Measurements from ENCODE around the gene ANKRD6.

ANKRD6 gene

GRCh38 chr6:89566930-89567629 lies 134.1 kb downstream of the ANKRD6 start:
- DNase-seq, result no peak

- no peak for DNase-seq
Observed at GRCh38 chr6:89567630-89568390, 134.9 kb downstream of the ANKRD6 start.

DNA sequence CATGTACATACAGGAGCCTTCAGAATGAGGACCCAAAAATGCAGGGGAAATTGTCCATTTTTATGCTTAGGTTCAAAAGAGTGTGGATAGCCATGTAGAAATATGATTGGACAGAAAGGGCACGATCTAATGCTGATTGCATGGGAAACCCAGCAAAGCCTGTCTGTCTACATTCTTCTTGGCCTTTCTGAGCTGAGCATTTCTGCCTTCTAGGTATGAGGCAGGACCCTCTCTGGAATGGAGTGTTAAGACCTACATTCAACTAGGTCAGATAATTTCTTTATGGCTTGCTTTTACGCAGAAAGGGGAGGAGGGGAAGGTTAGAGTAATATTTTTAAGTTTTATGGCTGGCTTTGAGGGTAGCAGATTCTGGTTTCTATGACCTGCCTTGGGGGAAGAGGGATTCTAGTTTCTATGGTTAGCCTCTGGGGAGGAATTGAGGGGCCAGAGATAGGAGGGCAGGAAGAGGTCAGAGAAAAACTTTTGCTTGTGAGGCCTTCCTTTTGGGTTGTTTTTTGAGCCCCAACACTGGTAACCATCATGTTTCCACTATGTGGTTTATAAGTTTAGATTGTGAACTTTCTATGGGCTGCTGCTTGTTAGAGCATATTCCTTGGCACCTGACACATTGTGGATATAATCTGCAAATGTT lies 142.1 kb downstream of the ANKRD6 start:
- no peak for DNase-seq

DNA sequence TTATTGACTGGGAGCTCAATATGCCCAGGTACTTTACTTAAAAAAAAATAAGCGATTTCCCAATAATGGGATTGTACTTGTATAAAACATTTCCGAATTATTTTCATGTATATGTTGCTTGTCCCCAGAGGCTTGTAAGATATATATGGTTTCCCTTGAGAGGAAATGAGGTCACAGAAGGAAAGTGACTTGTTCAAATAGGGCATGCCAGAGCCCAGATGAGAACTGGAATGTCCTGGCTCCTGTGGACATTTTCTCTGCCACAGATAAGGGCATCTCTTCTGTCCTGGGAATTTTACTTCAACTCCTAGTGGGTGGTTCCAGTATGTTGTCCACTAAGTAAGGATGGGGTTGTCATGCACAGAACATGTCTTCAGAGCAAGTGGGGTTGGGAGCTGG lies 142.6 kb downstream of the ANKRD6 start:
- DNase-seq, result no peak

DNA sequence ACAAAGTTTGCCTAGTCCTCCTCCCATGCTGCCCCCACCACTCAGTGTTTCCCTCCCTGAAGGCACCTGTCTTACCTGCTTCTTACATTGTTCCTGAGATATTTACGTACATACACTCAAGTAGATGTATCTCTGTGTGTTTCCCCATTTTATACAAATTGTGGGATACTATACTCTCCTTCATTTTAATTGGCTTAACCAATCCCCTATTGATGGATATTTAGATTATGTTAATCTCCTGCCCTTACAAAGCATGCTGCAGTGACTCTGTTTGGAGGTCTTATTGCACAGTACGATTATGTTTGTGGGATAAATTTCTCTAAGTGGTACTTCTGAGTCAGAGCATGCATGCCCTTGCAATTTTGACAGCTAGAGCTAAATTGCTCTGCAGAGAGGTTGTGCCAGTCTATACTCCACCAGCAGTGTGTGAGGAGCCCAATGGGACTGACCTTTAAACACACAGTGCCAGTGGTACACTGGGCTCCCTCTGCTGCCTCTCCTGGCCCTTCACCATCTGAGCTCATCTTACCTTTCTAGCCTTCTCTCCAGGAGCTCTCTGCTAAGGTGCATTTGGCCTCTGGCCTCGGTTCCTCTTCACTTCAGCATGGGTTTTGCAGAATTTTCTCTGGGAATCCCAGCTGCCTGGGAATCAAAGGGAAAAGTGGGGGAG lies 148.2 kb downstream of the ANKRD6 start:
- no peak for DNase-seq

DNA sequence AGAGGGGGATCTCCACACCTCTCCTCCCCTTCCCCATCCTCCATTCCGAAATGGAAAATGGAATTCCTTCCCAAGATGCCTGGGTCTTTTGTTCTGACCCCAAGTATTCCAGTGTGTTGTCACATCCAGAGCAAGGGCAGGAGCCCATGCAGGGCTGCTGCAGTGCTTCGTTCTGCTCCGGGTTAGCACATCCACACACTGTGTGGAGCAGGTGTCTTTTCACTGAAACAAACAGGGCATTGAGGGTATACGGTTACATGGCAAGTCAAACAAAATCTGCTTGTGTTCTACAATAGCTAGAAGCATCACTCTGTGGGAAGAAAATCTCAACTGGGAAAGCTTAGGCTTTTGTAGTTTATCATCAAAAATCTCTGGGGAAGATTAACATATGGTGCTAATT lies 148.7 kb downstream of the ANKRD6 start:
- no peak for DNase-seq

- DNase-seq, result no peak
Observed at GRCh38 chr6:89582669-89583325, 149.8 kb downstream of the ANKRD6 start.

DNA sequence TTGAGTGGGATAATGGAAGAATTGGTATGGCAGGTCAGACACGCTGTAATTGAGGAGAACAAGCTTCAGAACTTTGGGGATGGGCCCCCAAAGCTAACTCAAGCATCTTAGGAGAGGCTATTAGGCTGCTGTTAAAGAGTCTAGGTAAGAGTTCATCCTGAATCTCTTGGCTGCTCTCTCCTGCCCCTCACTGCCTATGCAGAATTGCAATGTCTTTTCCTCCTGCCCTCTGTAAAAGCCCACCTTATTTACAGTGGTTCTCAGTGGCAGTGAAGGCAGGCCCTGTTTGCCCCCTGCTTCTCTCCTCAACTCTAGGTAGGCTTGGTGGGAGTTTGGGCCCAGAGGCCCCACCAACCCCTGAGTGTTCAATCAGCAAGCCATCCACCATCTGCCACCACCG lies 150.6 kb downstream of the ANKRD6 start:
- DNase-seq, result no peak

DNA sequence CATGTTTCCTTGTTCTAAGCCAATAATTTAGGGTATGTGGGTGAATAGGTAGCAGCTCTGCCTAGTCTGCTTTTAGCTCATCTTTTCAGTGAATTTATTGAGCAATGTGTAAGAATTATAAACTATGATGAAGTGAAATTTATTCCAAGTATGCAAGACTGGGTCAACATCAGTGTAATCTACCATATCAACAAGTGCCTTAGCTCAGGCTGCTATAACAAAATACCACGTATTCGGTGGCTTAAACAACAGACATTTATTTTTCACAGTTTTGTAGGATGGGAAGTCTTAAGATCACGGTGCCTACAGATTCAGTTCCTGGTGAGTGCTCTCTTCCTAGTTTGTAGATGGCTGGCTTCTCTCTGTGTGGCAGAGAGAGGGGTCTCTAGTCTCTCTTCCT lies 151.6 kb downstream of the ANKRD6 start:
- DNase-seq, result no peak

GRCh38 chr6:89585154-89585553 lies 152.2 kb downstream of the ANKRD6 start:
- no peak for DNase-seq

DNA sequence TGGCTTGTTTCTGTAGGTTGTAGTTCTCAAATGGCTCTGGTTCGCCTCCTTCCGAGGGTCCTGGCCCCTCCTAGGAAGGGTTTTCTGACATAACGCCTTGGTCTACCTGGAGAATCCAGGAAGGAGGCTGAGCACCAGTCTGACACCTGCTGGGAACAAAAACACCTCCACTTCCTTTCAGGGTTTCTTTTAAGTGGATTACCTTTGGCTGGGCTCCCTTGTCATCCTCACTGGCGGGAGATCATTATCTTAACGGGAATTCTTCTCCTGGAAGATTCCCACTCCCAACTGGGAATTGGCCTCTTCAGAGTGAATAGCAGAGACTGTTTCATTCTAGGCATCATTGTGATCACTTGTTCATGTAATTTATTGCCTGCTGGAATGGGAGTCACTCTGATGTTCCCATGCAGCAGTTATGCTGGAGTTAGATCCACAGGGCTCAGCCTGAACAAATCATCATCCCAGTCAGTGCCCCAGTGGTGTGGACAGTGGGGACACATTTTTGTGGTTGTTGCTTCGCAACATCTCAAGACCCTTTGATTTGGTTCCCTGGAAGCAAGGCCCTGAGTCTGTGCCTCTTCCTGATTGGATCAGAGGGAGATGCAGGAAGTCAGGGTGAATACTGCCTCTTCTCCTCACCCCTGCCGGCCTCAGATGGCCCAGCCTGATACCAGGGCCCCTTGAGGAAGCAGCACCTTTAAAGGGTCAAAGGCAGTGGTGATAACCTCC lies 156.5 kb downstream of the ANKRD6 start:
- DNase-seq, result no peak

DNA sequence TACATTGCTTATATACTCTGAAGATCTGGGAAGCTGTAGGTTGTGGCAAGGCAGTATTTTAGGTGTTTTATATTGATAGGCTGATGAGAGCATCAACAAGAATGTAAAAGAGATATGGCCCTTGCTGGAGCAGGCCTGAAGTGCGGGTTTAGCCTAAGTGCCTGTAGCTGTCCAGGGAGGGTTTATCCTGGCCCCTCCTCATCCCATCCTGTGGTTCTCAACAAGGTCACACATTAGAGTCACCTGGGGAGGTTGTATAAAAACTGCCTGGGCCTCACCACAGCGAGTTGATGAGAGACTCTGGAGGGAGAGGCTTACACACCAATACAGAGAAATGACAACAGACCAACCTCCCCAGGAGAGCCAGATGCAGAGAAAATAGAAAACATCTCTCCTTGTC lies 157.2 kb downstream of the ANKRD6 start:
- no peak for DNase-seq

GRCh38 chr6:89591745-89592144 lies 158.8 kb downstream of the ANKRD6 start:
- DNase-seq, result no peak

DNA sequence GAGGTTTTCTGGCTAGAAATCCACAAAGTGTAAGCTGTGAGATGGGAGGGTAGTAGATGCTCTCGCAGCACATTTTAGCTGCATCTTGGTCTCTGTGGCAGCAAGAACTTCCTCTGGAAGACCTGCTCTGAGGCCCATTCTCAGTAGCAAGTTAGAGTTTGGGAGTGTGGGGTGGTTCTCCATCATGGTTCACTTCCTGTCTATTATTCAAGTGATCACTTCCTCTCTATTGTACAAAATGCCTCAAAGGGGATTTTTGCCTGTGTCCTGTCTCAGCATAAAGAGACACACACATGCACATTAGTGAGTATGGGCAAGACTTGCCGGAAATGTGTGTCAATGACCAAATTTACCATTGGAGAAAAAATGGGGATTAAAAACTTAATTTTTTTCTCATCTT lies 163.1 kb downstream of the ANKRD6 start:
- DNase-seq, result no peak

GRCh38 chr6:89596484-89596883 lies 163.5 kb downstream of the ANKRD6 start:
- no peak for DNase-seq

DNA sequence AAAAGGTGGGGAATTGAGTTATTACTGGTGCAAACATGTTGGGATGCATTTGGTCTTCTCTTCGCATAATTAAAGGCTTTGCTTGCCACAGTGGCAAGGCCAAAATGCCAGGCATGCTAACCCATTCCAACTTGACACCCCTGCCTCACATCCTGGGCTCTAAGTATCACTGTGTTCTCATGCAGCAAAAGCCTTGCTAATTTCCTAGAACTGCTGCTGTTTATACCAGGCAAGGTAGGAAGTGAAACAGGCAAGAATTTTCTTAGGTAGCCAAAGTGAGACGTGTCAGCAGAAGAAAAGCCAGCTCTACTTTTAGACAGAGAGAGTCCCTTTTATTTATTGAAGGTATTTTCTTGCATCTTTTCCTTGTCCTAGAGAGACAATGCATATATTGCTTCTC lies 164.4 kb downstream of the ANKRD6 start:
- DNase-seq, result no peak

DNA sequence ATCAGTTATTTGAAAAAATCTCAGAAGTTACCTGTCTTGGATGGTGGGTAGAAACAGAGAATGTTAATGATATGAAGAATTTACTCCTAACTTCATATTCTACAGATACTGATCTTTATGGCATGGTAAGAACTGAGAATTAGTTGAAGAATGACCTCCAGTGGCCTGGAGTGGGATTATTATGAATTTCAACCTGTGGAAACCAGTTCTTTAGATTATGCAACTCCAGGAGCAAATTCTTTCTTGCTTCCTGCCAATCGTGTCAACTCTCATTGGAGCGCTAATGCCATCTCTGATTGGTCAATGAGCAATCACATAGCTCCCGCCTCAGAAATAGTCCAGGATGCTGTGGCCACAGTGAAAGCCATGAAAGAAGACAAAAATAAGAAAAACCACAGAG lies 165.0 kb downstream of the ANKRD6 start:
- no peak for DNase-seq

DNA sequence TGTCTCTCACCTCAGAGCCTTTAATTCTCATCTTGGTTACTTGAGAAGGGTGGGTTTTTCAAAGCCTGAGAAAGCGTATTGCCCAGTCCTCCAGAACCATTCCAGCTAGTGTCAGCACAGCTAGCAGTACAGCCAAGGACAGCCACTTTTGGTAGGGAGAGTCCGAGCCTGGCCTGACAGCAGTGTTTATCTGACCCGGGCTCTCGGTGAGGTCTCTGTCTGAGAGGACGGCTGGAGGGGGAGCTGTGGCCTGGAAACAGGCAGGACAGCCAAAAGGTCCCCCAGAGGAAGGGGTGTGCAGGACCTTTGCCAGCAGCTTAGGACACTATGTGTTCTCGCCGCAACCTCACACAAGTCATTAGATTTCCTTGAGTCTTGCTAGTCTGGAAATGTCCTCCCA lies 166.8 kb downstream of the ANKRD6 start:
- no peak for DNase-seq

GRCh38 chr6:89602166-89602565 lies 169.2 kb downstream of the ANKRD6 start:
- DNase-seq, result peak; percentile 77

DNA sequence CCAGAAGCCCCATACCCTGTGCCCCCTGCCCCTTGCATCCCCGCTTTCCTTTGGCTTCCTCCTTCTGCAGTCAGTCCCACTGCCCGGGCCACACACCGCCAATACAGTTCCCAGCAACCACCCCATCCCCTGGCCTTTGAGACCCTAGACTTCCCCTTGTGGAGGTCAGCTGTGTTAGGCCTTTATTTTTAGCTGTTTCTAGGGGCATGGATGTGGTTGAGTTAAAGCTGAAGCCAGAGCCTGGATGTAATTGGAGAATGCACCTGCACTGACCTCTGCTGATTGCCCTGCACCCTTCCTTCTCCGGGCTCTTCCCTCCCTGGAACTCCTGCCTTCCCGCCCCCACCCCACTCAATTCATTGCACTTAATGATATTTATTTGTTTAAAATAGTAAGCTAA lies 171.7 kb downstream of the ANKRD6 start:
- DNase-seq, result no peak

DNA sequence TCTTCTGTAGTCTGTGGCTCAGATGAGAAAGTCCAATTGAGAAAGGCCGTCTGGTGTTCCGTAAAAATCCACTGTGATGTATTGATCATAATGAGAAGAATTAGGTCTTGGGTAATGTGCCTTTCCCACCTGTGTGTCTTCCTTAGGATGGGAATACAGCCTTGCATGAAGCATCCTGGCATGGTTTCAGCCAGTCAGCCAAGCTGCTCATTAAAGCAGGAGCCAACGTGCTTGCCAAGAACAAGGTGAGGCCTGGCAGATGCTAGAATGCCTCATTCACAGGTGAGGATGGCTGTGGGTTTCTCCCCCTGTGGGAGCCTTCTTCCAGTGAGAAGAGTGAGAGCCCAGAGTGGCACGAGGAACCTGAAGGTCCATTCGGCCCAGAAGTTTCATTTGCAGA lies 172.9 kb downstream of the ANKRD6 start:
- DNase-seq, result no peak

DNA sequence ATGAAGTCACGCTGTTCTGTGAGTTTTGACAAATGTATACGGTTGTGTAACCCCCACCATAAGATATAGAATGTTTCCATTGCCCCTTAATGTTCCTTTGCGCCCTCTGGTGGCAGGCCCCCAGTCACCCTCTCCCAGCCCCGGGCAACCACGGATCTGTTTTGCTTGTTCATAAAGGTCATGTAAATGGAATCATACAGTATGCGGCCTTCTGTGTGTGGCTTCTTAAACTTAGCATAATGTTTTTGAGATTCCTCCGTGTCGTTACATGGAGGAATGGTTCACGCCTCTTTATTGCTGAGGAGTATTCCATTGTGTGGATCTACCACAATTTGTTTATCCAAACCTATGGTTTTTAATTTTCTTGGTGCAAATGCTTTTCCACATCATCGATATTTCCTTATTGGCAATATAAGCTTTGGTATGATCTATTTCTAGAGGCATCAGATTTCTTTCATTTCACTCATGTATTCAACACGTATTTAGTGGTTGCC lies 177.2 kb downstream of the ANKRD6 start:
- no peak for DNase-seq

Measured in NCI-H187 treated with DMSO at 0.1 percent for 48 hours (cell line).